Gastrocnemius medialis (tissue), 4 donors: ENCODE measurements around the gene MPIG6B.

Experiments
- CTCF ChIP-seq, 5 experiments: fragments of 450-650 bp in 3 of 5; fragments of 200-600 bp in 2 of 5; sonication (generic) in 2 of 5; IDR thresholded peaks in 4 of 5; conservative IDR thresholded peaks in 1 of 5; 1 replicate in 4 of 5; 2 replicates in 1 of 5; pipeline ENCODE4 v1.5.1; 2016 to 2019; ENCODE audit warnings: antibody characterized with exemption in 5 of 5, mild to moderate bottlenecking in 3 of 5, moderate library complexity in 3 of 5
- POLR2A ChIP-seq, 2 donors: fragments of 450-650 bp; IDR thresholded peaks; one replicate each; pipeline ENCODE4 v1.6.1; 2017; ENCODE audit warnings: antibody characterized with exemption in 2 of 2, mild to moderate bottlenecking in 2 of 2, moderate library complexity in 2 of 2

- TF ChIP-seq CTCF (IDR thresholded peaks at IDR 0.05 in 4 of 5, conservative IDR thresholded peaks at IDR 0.05 in 1 of 5) (no peak), POLR2A (IDR thresholded peaks at IDR 0.05) (no peak)
Measured at GRCh38 chr6:31718265-31718664, 4.9 kb upstream of the MPIG6B start.
